A549 (cell line): Measurements from ENCODE around the gene ELK1. TPM values are rescaled to one million over a fixed set of nuclear protein-coding genes. Genes with fewer than 3 reads are reported as not detected.
A peak's percentile ranks its signal among the peaks of the same experiment; 100 is the strongest.

Experiments used
- ATAC-seq, 2 experiments: fragments of 200-7000 bp in 1 of 2; fragments of >200 bp in 1 of 2; cut with Nextera tagmentation in 1 of 2; cut with Tn5 transposase in 1 of 2; 3 replicates each; pipeline versions ENCODE4 v1.8.0 to v1.9.1; 2018 to 2020; ENCODE audit warnings: mild to moderate bottlenecking in 1 of 2, moderate library complexity in 1 of 2
- CTCF ChIA-PET: fragments of 300-600 bp; sonication (Branson Sonifier 250); formaldehyde crosslinking; extraction: SDS; loops from one replicate; lab custom pipeline; 2021; ENCODE audit warnings: antibody characterized with exemption, inconsistent platforms; lab: Yijun Ruan, JAX
- POLR2A ChIA-PET: fragments of 350-600 bp; formaldehyde crosslinking; extraction: SDS; loops from one replicate; lab custom pipeline; 2021; ENCODE audit warnings: antibody characterized with exemption, inconsistent platforms; lab: Yijun Ruan, JAX
- DNase-seq, 2 experiments: peaks; one replicate each; pipeline versions ENCODE4 v3.0.0 to v3.0.0-alpha.2; 2011 to 2016; ENCODE audit warnings: low read depth in 1 of 2, low spot score in 1 of 2
- FAIRE-seq: peaks from 2 replicates; lab custom pipeline; 2011; peaks lifted over from hg19 to GRCh38; lab: Jason Lieb, UNC
- H3K27ac ChIP-seq, 2 experiments: fragments of >200 bp; sonication (Bioruptor Twin); formaldehyde crosslinking; 3 replicates each; pipeline ENCODE4 v1.5.1; 2016 to 2017
- H3K4me1 ChIP-seq: fragments of >200 bp; sonication (Bioruptor Twin); formaldehyde crosslinking; 3 replicates; pipeline ENCODE4 v1.6.1; 2016
- H3K4me2 ChIP-seq: fragments of >200 bp; sonication (Bioruptor Twin); formaldehyde crosslinking; 3 replicates; pipeline ENCODE4 v1.6.1; 2016
- H3K4me3 ChIP-seq: fragments of >200 bp; sonication (Bioruptor Twin); formaldehyde crosslinking; 3 replicates; pipeline ENCODE4 v1.5.1; 2016
- H3K9me3 ChIP-seq: fragments of >200 bp; sonication (Bioruptor Twin); formaldehyde crosslinking; 3 replicates; pipeline ENCODE4 v1.6.1; 2016
- CBX8 ChIP-seq: fragments of 200-600 bp; sonication (generic); IDR thresholded peaks from 2 replicates; pipeline ENCODE4 v1.6.1; 2016
- CEBPB ChIP-seq, 2 experiments: fragments of >200 bp in 1 of 2; sonication (Bioruptor Twin) in 1 of 2; formaldehyde crosslinking in 1 of 2; IDR thresholded peaks; 2 replicates each; pipeline ENCODE4 v1.6.1; 2012 to 2016
- CHD2 ChIP-seq: fragments of 150-350 bp; IDR thresholded peaks from 2 replicates; pipeline ENCODE4 v1.6.1; 2014; ENCODE audit warnings: low read length; ENCODE audit not compliant: partially characterized antibody
- EHMT2 ChIP-seq: fragments of 200-600 bp; sonication (generic); IDR thresholded peaks from 2 replicates; pipeline ENCODE4 v1.6.1; 2016; ENCODE audit warnings: antibody characterized with exemption, low read depth, mild to moderate bottlenecking, moderate library complexity
- EP300 ChIP-seq, 2 experiments: fragments of >200 bp; sonication (Bioruptor Twin); formaldehyde crosslinking; IDR thresholded peaks; 2 replicates in 1 of 2; 3 replicates in 1 of 2; pipeline ENCODE4 v1.6.1; 2016 to 2017
- ESRRA ChIP-seq: fragments of 150-350 bp; IDR thresholded peaks from 2 replicates; pipeline ENCODE4 v1.6.1; 2014; ENCODE audit warnings: mild to moderate bottlenecking, low read length, borderline replicate concordance
- FOSB ChIP-seq: fragments of 250-450 bp; sonication (Bioruptor Pico); IDR thresholded peaks from 2 replicates; pipeline ENCODE4 v1.5.0; 2020; ENCODE audit warnings: mild to moderate bottlenecking, moderate library complexity
- FOSL2 ChIP-seq, 2 experiments: fragments of 450-650 bp in 1 of 2; fragments of >200 bp in 1 of 2; sonication (Bioruptor Twin) in 1 of 2; formaldehyde crosslinking; IDR thresholded peaks; 2 replicates each; pipeline versions ENCODE4 v1.5.0 to v1.6.1; 2016 to 2020; ENCODE audit warnings: mild to moderate bottlenecking in 1 of 2, moderate library complexity in 1 of 2
- HDAC2 ChIP-seq: fragments of 200-600 bp; sonication (generic); IDR thresholded peaks from 2 replicates; pipeline ENCODE4 v1.6.1; 2016
- HOXA7 ChIP-seq: fragments of 250-450 bp; sonication (Bioruptor Pico); IDR thresholded peaks from 2 replicates; pipeline ENCODE4 v1.5.0; 2020; ENCODE audit warnings: mild to moderate bottlenecking, moderate library complexity
- HOXB13 ChIP-seq: fragments of 250-450 bp; sonication (Bioruptor Pico); IDR thresholded peaks from 2 replicates; pipeline ENCODE4 v1.5.0; 2020; ENCODE audit warnings: low read depth, mild to moderate bottlenecking, moderate library complexity
- HOXB5 ChIP-seq: fragments of 250-450 bp; sonication (Bioruptor Pico); IDR thresholded peaks from 2 replicates; pipeline ENCODE4 v1.5.0; 2020; ENCODE audit warnings: mild to moderate bottlenecking, moderate library complexity
- JUN ChIP-seq, 2 experiments: fragments of >200 bp; sonication (Bioruptor Twin); formaldehyde crosslinking; IDR thresholded peaks; 2 replicates in 1 of 2; 3 replicates in 1 of 2; pipeline ENCODE4 v1.6.1; 2016 to 2017
- KDM1A ChIP-seq: fragments of 200-600 bp; sonication (generic); IDR thresholded peaks from 2 replicates; pipeline ENCODE4 v1.6.1; 2016; ENCODE audit warnings: low read depth, mild to moderate bottlenecking
- KDM5A ChIP-seq: fragments of 200-600 bp; sonication (generic); IDR thresholded peaks from 2 replicates; pipeline ENCODE4 v1.6.1; 2016; ENCODE audit warnings: antibody characterized with exemption, mild to moderate bottlenecking
- MAFK ChIP-seq: fragments of 450-650 bp; IDR thresholded peaks from 2 replicates; pipeline ENCODE4 v1.6.1; 2014; ENCODE audit not compliant: partially characterized antibody
- MAZ ChIP-seq: fragments of 150-350 bp; IDR thresholded peaks from 2 replicates; pipeline ENCODE4 v1.6.1; 2014; ENCODE audit warnings: antibody characterized with exemption, low read depth, low read length, borderline replicate concordance
- MYC ChIP-seq: IDR thresholded peaks from 2 replicates; pipeline ENCODE4 v1.6.1; 2012; ENCODE audit warnings: mild to moderate bottlenecking, inconsistent platforms, low read length, improper control_type of control experiment, borderline replicate concordance
- NFE2L2 ChIP-seq: fragments of 150-350 bp; conservative IDR thresholded peaks from 2 replicates; pipeline ENCODE4 v1.6.1; 2014; ENCODE audit warnings: low read length
- POLR2A ChIP-seq: IDR thresholded peaks from 2 replicates; pipeline ENCODE4 v1.6.1; 2012; ENCODE audit warnings: mild to moderate bottlenecking, low read length
- RNF2 ChIP-seq: fragments of 200-600 bp; sonication (generic); IDR thresholded peaks from 2 replicates; pipeline ENCODE4 v1.6.1; 2016; ENCODE audit warnings: low read depth, mild to moderate bottlenecking, antibody characterized with exemption, moderate library complexity, borderline replicate concordance
- SREBF2 ChIP-seq: fragments of 450-650 bp; IDR thresholded peaks from 2 replicates; pipeline ENCODE4 v1.6.1; 2014; ENCODE audit warnings: mild to moderate bottlenecking, moderate library complexity
- ZSCAN20 ChIP-seq: fragments of 250-450 bp; sonication (Bioruptor Pico); IDR thresholded peaks from 2 replicates; pipeline ENCODE4 v1.8.0; 2022; ENCODE audit warnings: mild to moderate bottlenecking, moderate library complexity
- WGBS: methylation state at CpG from one replicate; pipeline ENCODE4 v1.1.6; 2017; ENCODE audit errors: missing lambda C conversion rate; 5-methylcytosine and 5-hydroxymethylcytosine counted together
- polyA plus RNA-seq, 4 experiments: library from polyadenylated mRNA; depleted of rRNA in 3 of 4; stranded (reverse); fragments of >200 nt; fragmentation: RNase III in 1 of 4; extraction: RNeasy Plus Mini Kit Qiagen cat#74134 plus additional on column Dnase treatment in 1 of 4; gene quantifications; 2 replicates in 3 of 4; 3 replicates in 1 of 4; pipeline ENCODE4 v1.2.3, GENCODE V29; 2011 to 2017
- TF ChIP-seq, protein P1 (sequence below): fragments of 150-350 bp; IDR thresholded peaks from 2 replicates; pipeline ENCODE4 v1.6.1; 2014; ENCODE audit warnings: low read depth, mild to moderate bottlenecking, low read length
- TF ChIP-seq, protein P2 (sequence below): IDR thresholded peaks from 2 replicates; pipeline ENCODE4 v1.6.1; 2012
- TF ChIP-seq, protein P3 (sequence below): fragments of >200 bp; sonication (Bioruptor Twin); formaldehyde crosslinking; IDR thresholded peaks from 2 replicates; pipeline ENCODE4 v1.6.1; 2016

Gene ELK1
- polyA plus RNA-seq, 2 of the 4 experiments (the other 2 are of a cell fraction), result 14.6 to 23.5 TPM

DNA sequence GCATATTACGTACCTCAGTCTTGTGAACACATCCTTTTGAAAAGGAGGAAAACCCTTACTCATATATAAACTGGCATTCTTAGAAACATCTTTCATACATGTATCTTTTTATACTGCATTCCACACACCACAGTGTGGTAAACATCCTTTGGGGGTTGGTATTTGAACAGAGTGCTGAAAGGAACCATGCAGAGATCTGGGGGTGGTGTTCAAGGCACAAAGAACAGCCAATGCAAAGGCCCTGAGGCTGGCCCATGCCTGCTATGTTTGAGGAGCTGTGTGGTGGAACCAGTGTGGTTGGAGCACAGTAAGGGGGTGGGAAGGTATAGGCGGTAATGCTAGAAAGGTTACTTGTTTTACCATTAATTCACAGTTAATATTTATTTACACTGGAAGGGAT is 2.0 kb downstream of the ELK1 start:
- H3K4me2 ChIP-seq, result peak overlapping the region; percentile 90
- DNase-seq, result no peak
- no peak overlapping the region for H3K27ac ChIP-seq
- POLR2A ChIA-PET, result no interaction called here
- no peaks in the 10 kb centered on the region for H3K9me3 ChIP-seq
- WGBS, result 92% methylated on average over 2 of the region's 2 CpGs
- H3K4me3 ChIP-seq, result no peak overlapping the region
- CTCF ChIA-PET, result interaction anchor here (0.7 to 1.1 kb wide), 2 partner anchors 108 to 503 kb away, joined by 3 read pairs; partner anchors contain the start of gene RBM10
- ATAC-seq, result no peak
- peaks cover 18% of the 10 kb centered on the region for H3K4me1 ChIP-seq
- no peak for FAIRE-seq
- no peak for TF ChIP-seq CHD2
- TF ChIP-seq JUN (IDR thresholded peaks at IDR 0.05), result no peak
- TF ChIP-seq, protein P1, sequence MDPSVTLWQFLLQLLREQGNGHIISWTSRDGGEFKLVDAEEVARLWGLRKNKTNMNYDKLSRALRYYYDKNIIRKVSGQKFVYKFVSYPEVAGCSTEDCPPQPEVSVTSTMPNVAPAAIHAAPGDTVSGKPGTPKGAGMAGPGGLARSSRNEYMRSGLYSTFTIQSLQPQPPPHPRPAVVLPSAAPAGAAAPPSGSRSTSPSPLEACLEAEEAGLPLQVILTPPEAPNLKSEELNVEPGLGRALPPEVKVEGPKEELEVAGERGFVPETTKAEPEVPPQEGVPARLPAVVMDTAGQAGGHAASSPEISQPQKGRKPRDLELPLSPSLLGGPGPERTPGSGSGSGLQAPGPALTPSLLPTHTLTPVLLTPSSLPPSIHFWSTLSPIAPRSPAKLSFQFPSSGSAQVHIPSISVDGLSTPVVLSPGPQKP, result no peak
- TF ChIP-seq SREBF2, result no peak
- no peak for TF ChIP-seq FOSB (CRISPR knock-in tag)

DNA sequence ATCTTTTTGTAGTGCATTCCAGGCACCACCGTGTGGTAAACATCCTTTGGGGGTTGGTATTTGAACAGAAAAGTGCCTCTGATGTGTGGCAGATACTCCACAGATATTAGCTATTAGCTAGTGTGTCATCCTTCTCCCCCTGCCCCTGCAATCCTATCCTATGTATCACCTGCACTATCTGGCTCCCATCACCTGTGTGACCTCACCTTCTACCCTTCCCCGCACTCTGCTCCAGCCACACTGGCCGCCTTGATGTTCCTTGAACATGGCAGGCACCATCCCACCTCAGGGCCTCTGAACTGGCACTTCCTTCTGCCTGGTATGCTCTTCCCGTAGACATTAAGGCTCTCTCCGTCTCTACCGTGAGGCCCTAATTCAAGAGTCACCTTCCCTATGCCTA is 3.7 kb downstream of the ELK1 start:
- Histone ChIP-seq H3K4me2 (no peak overlapping the region), H3K4me3 (no peak overlapping the region), H3K27ac (no peak overlapping the region), H3K9me3 (no peaks in the 10 kb centered on the region), H3K4me1 (peaks cover 18% of the 10 kb centered on the region)
- 77% methylated on average over 6 of the region's 6 CpGs for WGBS
- TF ChIP-seq FOSB (CRISPR knock-in tag) (no peak), ESRRA (no peak), HDAC2 (no peak), CEBPB (IDR thresholded peaks at IDR 0.05) (no peak), FOSL2 (IDR thresholded peaks at IDR 0.05) (no peak), FOSL2 (CRISPR knock-in tag; IDR thresholded peaks at IDR 0.05) (no peak), MAZ (no peak), HOXB5 (no peak), MAFK (no peak), RNF2 (no peak), SREBF2 (no peak), HOXA7 (CRISPR knock-in tag) (no peak), KDM1A (no peak), JUN (IDR thresholded peaks at IDR 0.05) (no peak), EP300 (IDR thresholded peaks at IDR 0.05) (no peak), HOXB13 (CRISPR knock-in tag) (no peak), CBX8 (no peak), KDM5A (no peak)
- TF ChIP-seq, protein P2, sequence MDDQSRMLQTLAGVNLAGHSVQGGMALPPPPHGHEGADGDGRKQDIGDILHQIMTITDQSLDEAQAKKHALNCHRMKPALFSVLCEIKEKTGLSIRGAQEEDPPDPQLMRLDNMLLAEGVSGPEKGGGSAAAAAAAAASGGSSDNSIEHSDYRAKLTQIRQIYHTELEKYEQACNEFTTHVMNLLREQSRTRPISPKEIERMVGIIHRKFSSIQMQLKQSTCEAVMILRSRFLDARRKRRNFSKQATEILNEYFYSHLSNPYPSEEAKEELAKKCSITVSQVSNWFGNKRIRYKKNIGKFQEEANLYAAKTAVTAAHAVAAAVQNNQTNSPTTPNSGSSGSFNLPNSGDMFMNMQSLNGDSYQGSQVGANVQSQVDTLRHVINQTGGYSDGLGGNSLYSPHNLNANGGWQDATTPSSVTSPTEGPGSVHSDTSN, result no peak
- CTCF ChIA-PET, result interaction anchor here (1.2 kb wide), 1 partner anchor 23 kb away, joined by 3 read pairs; no protein-coding TSS in a partner anchor
- FAIRE-seq, result no peak
- no peak for ATAC-seq
- no peak for DNase-seq
- POLR2A ChIA-PET, result no interaction called here

DNA sequence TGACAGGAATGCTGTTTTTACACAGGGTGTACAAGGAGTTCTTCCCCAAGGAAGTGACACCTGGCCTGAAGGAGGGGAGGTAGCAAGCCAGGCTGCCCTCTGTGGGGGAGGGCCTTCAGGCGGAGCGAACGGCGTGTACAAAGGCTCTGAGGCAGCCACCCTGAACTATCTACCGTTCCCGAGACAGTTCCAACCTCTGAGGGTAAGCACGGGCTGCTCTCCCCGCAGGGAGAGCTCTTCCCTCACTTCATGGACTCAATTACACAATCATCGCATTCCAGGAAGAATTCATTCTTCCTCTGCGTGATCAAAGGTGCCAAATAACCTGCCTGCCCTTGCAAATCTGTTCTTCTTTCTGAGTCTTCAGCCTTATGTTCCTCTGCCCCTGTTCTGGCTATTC is 4.8 kb downstream of the ELK1 start:
- H3K27ac ChIP-seq, result no peak overlapping the region
- ChIA-PET CTCF (interaction anchor here (0.9 to 2.3 kb wide), 3 partner anchors 89 to 102 kb away, joined by 3 to 8 read pairs (median 6); no protein-coding TSS in a partner anchor), POLR2A (no interaction called here)
- H3K9me3 ChIP-seq, result peaks cover 3% of the 10 kb centered on the region; the same call in 1 of the 3 replicates
- H3K4me1 ChIP-seq, result peaks cover 13% of the 10 kb centered on the region
- no peak overlapping the region for H3K4me3 ChIP-seq
- DNase-seq, result no peak
- ATAC-seq, result no peak
- no peak for FAIRE-seq
- 92% methylated on average over 10 of the region's 10 CpGs for WGBS
- H3K4me2 ChIP-seq, result no peak overlapping the region
- TF ChIP-seq NFE2L2 (no peak), JUN (IDR thresholded peaks at IDR 0.05) (no peak), MAZ (no peak), CEBPB (IDR thresholded peaks at IDR 0.05) (no peak), ZSCAN20 (CRISPR knock-in tag) (no peak), MYC (no peak), HOXB5 (no peak), EHMT2 (no peak), EP300 (IDR thresholded peaks at IDR 0.05) (no peak), POLR2A (no peak)
- TF ChIP-seq, protein P2, result no peak
- TF ChIP-seq, protein P3, sequence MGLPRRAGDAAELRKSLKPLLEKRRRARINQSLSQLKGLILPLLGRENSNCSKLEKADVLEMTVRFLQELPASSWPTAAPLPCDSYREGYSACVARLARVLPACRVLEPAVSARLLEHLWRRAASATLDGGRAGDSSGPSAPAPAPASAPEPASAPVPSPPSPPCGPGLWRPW, result no peak
